ENCODE data around the gene SYNDIG1L.

SYNDIG1L gene

GRCh38 chr14:74358176-74358829 is 67.7 kb downstream of the SYNDIG1L start:
- DNase-seq = no peak

- no peak for DNase-seq
Measured at GRCh38 chr14:74357585-74357984, 68.4 kb downstream of the SYNDIG1L start.

GRCh38 chr14:74356892-74357575 is 69.0 kb downstream of the SYNDIG1L start:
- no peak for DNase-seq

Measured in NCI-H226 (cell line).